ENCODE measurements around the gene CD72.
A peak's percentile ranks its signal among the peaks of the same experiment; 100 is the strongest.
"Not testable (repeated sequence)": the region's sequence is repeated elsewhere in the genome, so short reads cannot be mapped to it uniquely, and the experiment has no call there.

Gene CD72

GRCh38 chr9:35615981-35616680 is 2.1 kb downstream of the CD72 start:
- no peak for DNase-seq

DNA sequence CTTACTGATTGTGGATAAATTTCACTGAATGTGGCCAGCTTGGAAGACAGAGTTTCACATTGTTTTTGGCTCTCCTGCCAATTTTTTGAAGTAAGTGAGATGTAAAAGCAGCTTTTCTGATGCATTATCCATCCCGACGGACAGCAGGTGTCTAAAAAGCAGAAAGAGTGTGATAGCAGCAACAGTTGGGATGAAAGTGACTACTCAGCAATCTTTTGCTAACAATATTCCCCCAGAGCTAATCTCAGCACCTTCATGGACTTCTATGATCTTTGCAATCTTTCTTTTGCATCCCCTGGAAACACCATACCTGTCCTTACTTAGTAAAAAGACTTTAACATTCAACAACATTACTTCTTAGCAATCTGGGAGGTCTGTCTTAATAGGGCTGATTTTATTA is 5.4 kb downstream of the CD72 start:
- DNase-seq = no peak

DNA sequence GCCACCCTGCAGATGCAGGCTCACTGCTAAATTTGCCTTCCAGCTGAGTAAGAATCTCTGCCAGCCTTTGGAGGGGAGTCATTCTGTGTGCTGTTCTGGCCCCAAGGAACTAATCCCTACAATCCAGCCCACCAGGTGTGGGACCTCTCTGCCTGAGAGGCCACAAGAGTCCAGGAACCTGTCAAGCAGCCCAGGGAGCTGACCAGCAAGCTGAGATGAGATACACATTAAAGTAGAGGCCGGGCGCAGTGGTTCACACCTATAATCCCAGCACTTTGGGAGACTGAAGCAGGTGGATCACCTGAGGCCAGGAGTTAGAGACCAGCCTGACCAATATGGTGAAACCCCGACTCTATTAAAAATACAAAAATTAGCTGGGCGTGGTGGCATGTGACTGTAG is 6.1 kb downstream of the CD72 start:
- not testable (repeated sequence) for DNase-seq

- DNase-seq = peak; percentile 41
Measured at GRCh38 chr9:35611230-35611797, 6.9 kb downstream of the CD72 start.

DNA sequence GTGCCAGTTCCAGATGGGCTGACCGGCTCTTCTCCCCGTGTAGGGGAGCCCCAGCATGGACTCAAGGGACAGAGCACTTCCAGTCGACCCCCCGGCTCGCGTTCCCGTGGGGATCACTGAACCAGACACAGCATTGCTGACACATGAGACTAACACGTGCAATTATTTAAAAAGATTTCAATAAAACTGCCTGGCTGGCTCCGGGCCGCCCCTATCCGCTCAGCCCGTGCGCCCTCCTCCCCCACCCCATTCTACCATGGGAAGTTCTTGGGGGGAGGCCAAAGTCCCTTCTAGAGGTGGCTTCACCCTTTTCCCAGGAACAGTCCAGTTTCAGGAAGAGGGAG is 8.4 kb downstream of the CD72 start:
- DNase-seq = no peak

- no peak for DNase-seq
Measured at GRCh38 chr9:35609001-35609819, 9.0 kb downstream of the CD72 start.

DNA sequence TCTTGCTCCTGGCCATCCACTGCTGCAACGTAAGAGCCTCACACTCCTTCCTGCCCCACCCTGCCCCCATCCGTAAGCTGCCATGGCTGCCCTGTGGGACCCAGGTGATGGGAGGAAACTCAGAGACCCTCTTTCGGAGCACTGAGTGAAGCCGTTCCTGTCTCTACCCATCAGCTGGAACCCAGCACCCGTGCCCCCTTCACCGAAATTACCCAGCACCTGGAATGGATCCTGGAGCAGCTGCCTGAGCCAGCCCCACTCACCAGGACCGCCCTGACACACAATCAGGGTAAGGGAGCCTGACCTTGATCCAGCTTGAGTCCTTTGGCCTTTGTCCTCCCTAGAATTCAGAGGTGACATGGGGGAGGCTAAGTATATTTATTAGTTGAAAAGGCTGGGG is 10.0 kb downstream of the CD72 start:
- no peak for DNase-seq

DNA sequence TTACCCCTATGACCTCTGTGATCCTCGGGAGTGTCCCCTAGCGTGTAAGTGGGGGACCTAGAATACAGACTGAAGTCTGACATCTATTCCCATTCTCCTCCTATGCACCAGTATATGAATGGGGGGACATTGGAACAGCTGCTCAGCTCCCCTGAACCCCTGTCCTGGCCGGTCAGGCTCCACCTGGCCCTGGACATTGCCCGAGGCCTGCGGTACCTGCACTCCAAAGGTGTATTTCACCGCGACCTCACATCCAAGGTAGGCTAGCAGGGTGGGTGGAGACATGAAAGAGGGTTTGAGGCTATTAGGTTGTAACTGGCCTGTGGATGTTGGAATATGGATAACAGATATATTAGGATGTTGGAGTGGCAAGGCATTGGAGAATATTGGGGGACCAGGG is 11.5 kb downstream of the CD72 start:
- no peak for DNase-seq

DNA sequence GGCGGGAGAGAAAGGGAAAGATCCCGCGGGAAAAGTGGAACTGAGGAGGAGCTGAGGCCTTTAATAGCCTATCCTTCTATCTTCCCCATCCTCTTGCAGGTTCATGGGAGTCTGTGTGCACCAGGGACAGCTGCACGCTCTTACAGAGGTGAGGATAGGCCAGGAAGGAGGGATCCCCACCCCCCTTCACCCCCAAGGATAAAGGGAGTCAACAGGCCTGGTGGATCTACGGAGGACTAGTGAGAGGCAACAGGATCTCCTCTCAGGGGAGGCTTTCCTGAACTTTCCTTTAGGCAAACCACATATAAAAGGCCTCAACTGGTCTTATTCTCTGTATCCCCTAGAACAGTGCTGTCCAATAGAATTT is 12.1 kb downstream of the CD72 start:
- DNase-seq = peak; percentile 24

- DNase-seq = peak; percentile 54
Measured at GRCh38 chr9:35605351-35606137, 12.7 kb downstream of the CD72 start.

DNA sequence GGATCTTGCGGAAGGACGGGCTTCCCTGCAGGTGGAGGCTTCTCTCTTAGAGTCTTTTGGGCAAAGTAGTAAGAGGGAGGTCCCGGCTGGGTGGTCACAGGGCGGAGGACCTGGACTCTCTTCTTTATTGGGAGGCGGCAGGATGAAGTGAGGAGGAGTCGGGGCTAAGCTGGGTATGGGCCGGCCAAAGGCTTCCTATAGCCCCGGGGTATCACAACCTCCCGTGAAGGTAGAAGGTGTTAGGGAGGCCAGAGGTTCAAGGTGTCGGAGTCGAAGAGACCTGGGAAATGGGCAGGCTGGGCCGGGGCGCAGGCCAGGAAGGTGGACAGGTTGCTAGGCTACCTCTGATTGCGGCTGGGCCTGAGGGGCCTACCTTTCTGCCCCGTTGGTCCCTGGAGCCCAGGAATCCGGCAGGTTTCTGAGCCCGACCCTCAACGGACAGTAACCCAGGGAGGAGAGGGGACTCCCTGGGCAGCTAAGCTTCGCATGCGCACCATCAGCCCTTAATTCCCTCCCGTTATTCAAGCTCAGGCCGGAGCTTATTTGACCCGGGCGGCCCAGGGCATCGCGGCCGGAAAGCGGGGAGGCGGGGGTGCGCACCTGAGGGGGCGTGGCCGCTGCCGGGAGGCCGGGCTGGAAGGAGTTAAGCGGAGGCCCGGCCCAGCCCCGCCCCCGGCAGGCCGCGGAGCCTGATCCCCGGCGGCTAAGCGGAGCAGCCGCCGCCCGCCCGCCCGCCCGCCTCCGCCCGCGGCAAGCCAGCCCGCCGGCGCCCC is 13.4 kb downstream of the CD72 start, which contains the start of gene TESK1:
TSS of gene TESK1 (plus strand) at position 685 of the 773 bp plus-strand sequence. CDS start 358 bp downstream, outside the sequence.
- peak; percentile 76 for DNase-seq

GRCh38 chr9:35603986-35604577 is 14.1 kb downstream of the CD72 start:
- peak; percentile 99 for DNase-seq

DNA sequence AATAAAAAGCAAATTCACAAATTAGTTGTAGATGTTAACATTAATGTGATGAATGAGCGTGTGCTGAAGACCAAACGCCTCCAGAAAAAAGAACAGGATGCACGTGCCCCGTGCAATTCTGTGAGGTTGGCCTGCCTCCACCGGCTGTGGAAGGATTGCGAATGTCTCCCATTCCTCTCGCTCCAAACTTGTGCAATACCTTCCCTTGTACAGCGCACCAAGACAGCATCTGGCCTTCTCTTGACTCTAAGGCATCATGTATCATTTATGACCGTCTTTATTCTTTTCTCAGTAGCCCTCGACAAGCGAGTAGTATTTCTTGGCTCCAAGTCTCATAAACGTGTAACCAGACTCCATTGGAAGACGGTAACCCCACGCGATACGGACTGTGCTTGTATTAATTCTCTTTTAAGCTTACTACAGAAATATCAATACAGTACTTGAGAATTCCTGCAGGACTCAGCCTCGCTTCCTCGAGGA is 14.7 kb downstream of the CD72 start:
- DNase-seq = no peak

GRCh38 chr9:35599763-35600604 is 18.2 kb downstream of the CD72 start:
- DNase-seq = no peak

DNA sequence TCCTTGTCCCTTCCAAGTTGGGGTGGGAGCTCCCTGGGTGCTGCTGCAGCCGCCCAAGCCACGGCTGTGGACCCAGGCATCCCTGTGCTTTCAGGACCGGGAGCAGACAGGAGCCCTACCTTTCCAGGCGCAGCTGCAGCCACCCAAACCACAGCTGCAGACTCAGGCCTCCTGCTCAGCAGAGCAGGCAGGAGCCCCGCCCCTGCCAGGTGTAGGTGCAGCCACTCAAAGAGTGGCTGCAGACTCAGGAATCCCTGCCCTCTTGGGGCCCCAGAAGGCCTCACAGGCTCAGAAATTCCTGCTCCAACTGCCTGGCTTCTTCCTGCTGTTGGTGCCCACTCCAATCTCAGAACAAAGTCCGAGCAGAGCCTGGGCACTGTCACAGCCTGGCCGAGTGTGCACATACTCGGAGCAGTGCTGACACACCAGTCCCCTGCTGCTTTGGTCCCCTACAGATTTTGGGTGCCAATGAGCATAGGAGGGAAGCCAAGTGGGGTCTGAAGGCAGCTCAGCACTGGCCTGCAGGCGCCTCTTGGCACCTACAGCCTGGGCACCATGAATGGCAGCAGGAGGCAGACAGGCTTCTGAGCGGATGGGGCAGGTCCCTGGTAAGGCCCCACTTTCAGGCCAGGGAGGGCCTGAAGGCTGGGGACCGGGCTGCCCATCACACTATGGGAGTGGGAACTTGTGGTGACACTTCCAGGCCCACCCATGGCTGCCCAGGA is 19.2 kb downstream of the CD72 start:
- DNase-seq = no peak

GRCh38 chr9:35596907-35597306 is 21.3 kb downstream of the CD72 start:
- DNase-seq = not testable (repeated sequence)

DNA sequence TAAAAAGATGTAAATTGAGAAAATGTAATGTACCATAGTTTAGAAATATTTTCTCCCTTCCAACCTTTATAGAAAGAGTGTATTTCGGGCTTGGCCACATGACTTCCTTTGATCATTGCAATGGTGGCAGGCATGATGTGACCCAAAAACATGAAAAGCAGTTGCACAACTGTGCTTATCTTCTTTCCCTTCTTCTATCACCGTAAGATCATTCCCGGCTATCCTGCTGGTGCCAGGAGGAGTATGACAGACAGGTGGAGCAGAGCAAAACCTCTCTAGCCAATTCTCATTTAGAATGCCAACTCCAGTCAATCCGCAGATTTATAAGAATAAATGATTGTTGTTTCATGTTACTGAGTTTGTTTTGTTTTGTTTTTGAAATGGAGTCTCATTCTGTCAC is 23.7 kb downstream of the CD72 start:
- DNase-seq = no peak

DNA sequence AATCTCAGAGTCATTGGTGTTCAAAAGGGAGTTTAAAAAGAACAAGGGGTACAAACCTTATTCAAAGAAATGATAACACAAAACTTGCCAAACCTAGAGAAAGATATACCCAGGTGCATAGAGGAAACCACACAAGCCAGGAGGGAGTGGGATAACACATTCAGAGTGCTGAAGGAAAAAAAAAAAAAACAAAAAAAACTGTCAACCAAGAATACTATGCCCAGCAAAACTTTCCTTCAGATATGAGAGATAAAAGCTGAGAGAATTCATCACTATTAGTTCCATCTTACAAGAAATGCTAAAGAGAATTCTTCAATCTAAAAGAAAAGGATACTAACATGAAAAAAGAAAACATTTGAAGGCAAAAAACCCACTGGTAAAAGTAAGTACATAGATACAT is 24.6 kb downstream of the CD72 start:
- DNase-seq = no peak

GRCh38 chr9:35588506-35588905 is 29.7 kb downstream of the CD72 start:
- not testable (repeated sequence) for DNase-seq

DNA sequence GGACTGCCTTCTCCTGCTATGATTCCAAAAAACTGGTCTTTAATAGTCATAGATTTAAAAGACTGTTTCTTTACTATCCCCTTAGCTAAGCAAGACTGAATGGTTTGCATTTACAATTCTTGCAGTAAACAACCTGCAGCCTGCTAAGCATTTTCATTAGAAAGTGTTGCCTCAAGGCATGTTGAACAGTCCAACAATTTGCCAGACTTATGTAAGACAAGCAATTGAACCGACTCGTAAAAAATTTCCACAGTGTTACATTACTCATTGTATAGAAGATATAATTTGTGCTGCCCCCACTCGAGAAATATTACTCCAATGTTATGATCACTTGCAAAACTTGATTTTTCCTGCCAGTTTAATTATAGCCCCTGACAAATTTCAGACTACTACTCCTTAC is 33.5 kb downstream of the CD72 start:
- DNase-seq = not testable (repeated sequence)

Data from OCI-M1 (cell line).